Panc1 (cell line): Measurements from ENCODE around the gene RAP1GAP. TPM values are rescaled to one million over a fixed set of nuclear protein-coding genes. Genes with fewer than 3 reads are reported as not detected.

Experiments
- ATAC-seq: fragments of 200-7000 bp; cut with Tn5 transposase; 2 replicates; pipeline ENCODE4 v1.9.1; 2020; ENCODE audit warnings: mild to moderate bottlenecking, moderate library complexity
- BruUV-seq: library from RNA; stranded (reverse); fragments of 400-500 nt; replicated peaks from 2 replicates; lab custom pipeline; 2021; lab: Mats Ljungman, UMichigan
- CTCF ChIA-PET: fragments of 300-600 bp; sonication (Branson Sonifier 250); formaldehyde crosslinking; loops from one replicate; lab custom pipeline; 2022; ENCODE audit warnings: antibody characterized with exemption; lab: Charles Lee
- POLR2A ChIA-PET: fragments of 300-600 bp; sonication (Branson Sonifier 250); formaldehyde crosslinking; loops from one replicate; lab custom pipeline; 2022; ENCODE audit warnings: antibody characterized with exemption; lab: Charles Lee
- DNase-seq: peaks from one replicate; pipeline ENCODE4 v3.0.0-alpha.2; 2010; ENCODE audit warnings: low read depth, low spot score
- H3K27ac ChIP-seq: 2 replicates; pipeline ENCODE4 v1.5.1; 2011; ENCODE audit warnings: mild to moderate bottlenecking, low read length, inconsistent platforms
- H3K27me3 ChIP-seq: fragments of 200-500 bp; sonication (Bioruptor generic); 2 replicates; pipeline ENCODE4 v1.6.0; 2014; ENCODE audit warnings: low read length, inconsistent platforms; ENCODE audit not compliant: control insufficient read depth, insufficient read depth
- H3K36me3 ChIP-seq: fragments of 200-500 bp; sonication (Bioruptor generic); 2 replicates; pipeline ENCODE4 v1.5.1; 2014; ENCODE audit warnings: inconsistent platforms, mild to moderate bottlenecking, low read length, moderate library complexity; ENCODE audit not compliant: control insufficient read depth, insufficient read depth
- H3K4me1 ChIP-seq: 2 replicates; pipeline ENCODE4 v1.5.1; 2011; ENCODE audit warnings: inconsistent platforms, mild to moderate bottlenecking, low read length, moderate library complexity; ENCODE audit not compliant: control insufficient read depth, insufficient read depth
- H3K4me3 ChIP-seq, 2 experiments: 2 replicates each; pipeline ENCODE4 v1.5.1; 2011 to 2012; ENCODE audit warnings: low read depth in 2 of 2, low read length in 2 of 2, mild to moderate bottlenecking in 2 of 2, inconsistent platforms in 1 of 2, moderate library complexity in 1 of 2
- H3K9me3 ChIP-seq: fragments of 200-500 bp; sonication (Bioruptor generic); 2 replicates; pipeline ENCODE4 v1.5.1; 2014; ENCODE audit warnings: low read depth, mild to moderate bottlenecking, inconsistent platforms, low read length, moderate library complexity; ENCODE audit not compliant: control insufficient read depth, insufficient read depth
- CTCF ChIP-seq: fragments of 450-650 bp; IDR thresholded peaks from 2 replicates; pipeline ENCODE4 v1.5.1; 2017; ENCODE audit warnings: mild to moderate bottlenecking
- POLR2AphosphoS5 ChIP-seq: IDR thresholded peaks from 2 replicates; pipeline ENCODE4 v1.6.1; 2012; ENCODE audit warnings: mild to moderate bottlenecking, low read depth, low read length, moderate library complexity
- REST ChIP-seq, 2 experiments: IDR thresholded peaks; 2 replicates each; pipeline ENCODE4 v1.6.1; 2011 to 2012; ENCODE audit warnings: low read depth in 2 of 2, control low read depth in 1 of 2, low read length in 1 of 2, mild to moderate bottlenecking in 1 of 2, moderate library complexity in 1 of 2; ENCODE audit not compliant: insufficient read depth in 1 of 2
- SIN3A ChIP-seq: IDR thresholded peaks from 2 replicates; pipeline ENCODE4 v1.6.1; 2012; ENCODE audit warnings: low read depth, mild to moderate bottlenecking, low read length, moderate library complexity, borderline replicate concordance; ENCODE audit not compliant: insufficient read depth
- TCF7L2 ChIP-seq: IDR thresholded peaks from 2 replicates; pipeline ENCODE4 v1.6.1; 2011; ENCODE audit warnings: mild to moderate bottlenecking, low read depth, low read length, inconsistent platforms
- in situ Hi-C: cut with HindIII; loops from 2 replicates; pipeline ENCODE4 v1.10.0; 2016; ENCODE audit warnings: low sequenced_read_pairs, low pct_unique_long_range_greater_than_20kb
- intact Hi-C: fragments of 100-400 bp; cut with micrococcal nuclease; formaldehyde crosslinking; loops from one replicate; pipeline ENCODE4 v1.10.0; 2022; ENCODE audit not compliant: unreplicated experiment
- total RNA-seq: library from RNA; stranded (reverse); gene quantifications from one replicate; pipeline ENCODE4 v1.2.1, GENCODE V29; 2021; ENCODE audit not compliant: unreplicated experiment

RAP1GAP gene
- total RNA-seq, 1 experiment from 2014 or later: 4.6 TPM

- no peaks in the 10 kb centered on the region for H3K36me3 ChIP-seq
- TF ChIP-seq TCF7L2 (no peak), CTCF (no peak), POLR2AphosphoS5 (no peak), SIN3A (no peak), REST (IDR thresholded peaks at IDR 0.05; ENCODE audit: insufficient read depth in 1 of 2, low read depth in 2 of 2, low read length in 1 of 2) (no peak)
- ChIA-PET CTCF (no interaction called here), POLR2A (interaction anchor here (0.6 kb wide), 1 partner anchor 601 kb away, joined by 3 read pairs; no protein-coding TSS in a partner anchor)
- intact Hi-C loops (no loop called here), in situ Hi-C loops (no loop called here)
- H3K4me1 ChIP-seq: peaks cover 15% of the 10 kb centered on the region
- no TSS peak for BruUV-seq
- DNase-seq: no peak
- no peak overlapping the region for H3K27ac ChIP-seq
- H3K9me3 ChIP-seq: no peaks in the 10 kb centered on the region
- ATAC-seq: no peak
- H3K27me3 ChIP-seq: no peaks in the 10 kb centered on the region
- H3K4me3 ChIP-seq: peak overlapping the region; percentile 37 to 59
Observed at GRCh38 chr1:21668951-21669257, 253 bp downstream of the RAP1GAP start.

GRCh38 chr1:21668232-21668950 lies 766 bp downstream of the RAP1GAP start:
- no TSS peak for BruUV-seq
- no peaks in the 10 kb centered on the region for H3K36me3 ChIP-seq
- intact Hi-C loops (no loop called here), in situ Hi-C loops (no loop called here)
- no peak overlapping the region for H3K27ac ChIP-seq
- H3K27me3 ChIP-seq: no peaks in the 10 kb centered on the region
- TF ChIP-seq SIN3A (no peak), REST (IDR thresholded peaks at IDR 0.05; ENCODE audit: insufficient read depth in 1 of 2, low read depth in 2 of 2, low read length in 1 of 2) (no peak), TCF7L2 (no peak), POLR2AphosphoS5 (no peak), CTCF (no peak; the same call in 1 of the 2 replicates)
- H3K4me1 ChIP-seq: peaks cover 10% of the 10 kb centered on the region
- ATAC-seq (no peak), DNase-seq (no peak)
- POLR2A ChIA-PET: no interaction called here
- peak overlapping the region; percentile 37 to 59; a peak in 3 of 4 replicates for H3K4me3 ChIP-seq
- no peaks in the 10 kb centered on the region for H3K9me3 ChIP-seq
- CTCF ChIA-PET: no interaction called here
